HEK293 (cell line): ENCODE data around the gene OR2A14.

Experiments used
- CTCF ChIA-PET: fragments of 350-600 bp; formaldehyde crosslinking; extraction: SDS; loops from one replicate; lab custom pipeline; 2021; ENCODE audit warnings: antibody characterized with exemption; lab: Yijun Ruan, JAX
- POLR2A ChIA-PET: fragments of 300-600 bp; formaldehyde crosslinking; extraction: SDS; loops from one replicate; lab custom pipeline; 2020; ENCODE audit warnings: antibody characterized with exemption, inconsistent platforms; lab: Yijun Ruan, JAX
- H3K27ac ChIP-seq: fragments of 200-500 bp; sonication (Bioruptor generic); 2 replicates; pipeline ENCODE4 v1.5.1; 2014; ENCODE audit warnings: low read depth, low read length, control low read depth, inconsistent platforms; ENCODE audit errors: extremely low read depth
- H3K36me3 ChIP-seq, 2 experiments: fragments of 200-500 bp in 1 of 2; sonication (Bioruptor generic) in 1 of 2; 1 replicate in 1 of 2; 2 replicates in 1 of 2; pipeline ENCODE4 v1.5.1; 2014 to 2017; ENCODE audit warnings: inconsistent platforms in 2 of 2, low read length in 2 of 2; ENCODE audit not compliant: control insufficient read depth in 2 of 2, insufficient read depth in 1 of 2
- H3K4me1 ChIP-seq: fragments of 200-500 bp; sonication (Bioruptor generic); 2 replicates; pipeline ENCODE4 v1.5.1; 2014; ENCODE audit warnings: mild to moderate bottlenecking, low read length, inconsistent platforms; ENCODE audit not compliant: control insufficient read depth, insufficient read depth
- H3K4me3 ChIP-seq: 2 replicates; pipeline ENCODE4 v1.5.1; 2011; ENCODE audit warnings: low read depth, mild to moderate bottlenecking, control low read depth, low read length, moderate library complexity
- H3K9me3 ChIP-seq: fragments of 200-500 bp; sonication (Bioruptor generic); 2 replicates; pipeline ENCODE4 v1.5.1; 2014; ENCODE audit warnings: low read depth, low read length, inconsistent platforms; ENCODE audit not compliant: control insufficient read depth, insufficient read depth
- BCL11A ChIP-seq: fragments of 450-650 bp; formaldehyde crosslinking; IDR thresholded peaks from 2 replicates; pipeline ENCODE4 v1.5.1; 2016; ENCODE audit warnings: low read depth, missing biosample characterization, missing genetic modification characterization
- FEZF1 ChIP-seq: fragments of 450-650 bp; formaldehyde crosslinking; IDR thresholded peaks from 2 replicates; pipeline ENCODE4 v1.5.1; 2016; ENCODE audit warnings: missing biosample characterization, missing genetic modification characterization
- GLIS2 ChIP-seq: fragments of 450-650 bp; formaldehyde crosslinking; IDR thresholded peaks from 2 replicates; pipeline ENCODE4 v1.5.1; 2016; ENCODE audit warnings: missing biosample characterization, missing genetic modification characterization
- MZF1 ChIP-seq: fragments of 450-650 bp; formaldehyde crosslinking; IDR thresholded peaks from 2 replicates; pipeline ENCODE4 v1.5.1; 2017; ENCODE audit warnings: missing biosample characterization, missing genetic modification characterization, borderline replicate concordance
- REPIN1 ChIP-seq: fragments of 450-650 bp; formaldehyde crosslinking; IDR thresholded peaks from 2 replicates; pipeline ENCODE4 v1.5.1; 2017; ENCODE audit warnings: missing biosample characterization, missing genetic modification characterization, low read depth
- ZFP3 ChIP-seq: fragments of 450-650 bp; formaldehyde crosslinking; IDR thresholded peaks from 2 replicates; pipeline ENCODE4 v1.5.1; 2016; ENCODE audit warnings: low read depth, missing biosample characterization, missing genetic modification characterization
- ZNF146 ChIP-seq: fragments of 450-650 bp; formaldehyde crosslinking; IDR thresholded peaks from 2 replicates; pipeline ENCODE4 v1.5.1; 2016; ENCODE audit warnings: missing biosample characterization, missing genetic modification characterization
- ZNF16 ChIP-seq: fragments of 450-650 bp; formaldehyde crosslinking; IDR thresholded peaks from 2 replicates; pipeline ENCODE4 v1.5.1; 2016; ENCODE audit warnings: low read depth, missing biosample characterization, missing genetic modification characterization
- ZNF223 ChIP-seq: fragments of 450-650 bp; formaldehyde crosslinking; IDR thresholded peaks from 2 replicates; pipeline ENCODE4 v1.5.1; 2016; ENCODE audit warnings: missing biosample characterization, missing genetic modification characterization
- ZNF266 ChIP-seq: fragments of 450-650 bp; formaldehyde crosslinking; IDR thresholded peaks from 2 replicates; pipeline ENCODE4 v1.5.1; 2016; ENCODE audit warnings: missing biosample characterization, missing genetic modification characterization, low read depth
- ZNF274 ChIP-seq, 2 experiments: fragments of 200-500 bp in 1 of 2; fragments of 450-650 bp in 1 of 2; sonication (Bioruptor generic) in 1 of 2; formaldehyde crosslinking in 1 of 2; IDR thresholded peaks; 2 replicates each; pipeline versions ENCODE4 v1.5.1 to v1.6.1; 2014 to 2016; ENCODE audit warnings: borderline replicate concordance in 1 of 2, inconsistent platforms in 1 of 2, low read length in 1 of 2, missing biosample characterization in 1 of 2, missing genetic modification characterization in 1 of 2
- ZNF48 ChIP-seq: fragments of 450-650 bp; formaldehyde crosslinking; IDR thresholded peaks from 2 replicates; pipeline ENCODE4 v1.5.1; 2016; ENCODE audit warnings: missing biosample characterization, missing genetic modification characterization
- ZNF529 ChIP-seq: fragments of 450-650 bp; formaldehyde crosslinking; IDR thresholded peaks from 2 replicates; pipeline ENCODE4 v1.5.1; 2017; ENCODE audit warnings: missing genetic modification characterization, missing biosample characterization; ENCODE audit not compliant: insufficient replicate concordance
- ZNF561 ChIP-seq: fragments of 450-650 bp; IDR thresholded peaks from 2 replicates; pipeline ENCODE4 v1.5.1; 2018; ENCODE audit warnings: missing biosample characterization, missing genetic modification characterization, borderline replicate concordance
- ZNF785 ChIP-seq: fragments of 450-650 bp; formaldehyde crosslinking; IDR thresholded peaks from 2 replicates; pipeline ENCODE4 v1.5.1; 2016; ENCODE audit warnings: missing biosample characterization, missing genetic modification characterization
- TF ChIP-seq, protein P1 (sequence below): fragments of 450-650 bp; formaldehyde crosslinking; IDR thresholded peaks from 2 replicates; pipeline ENCODE4 v1.5.1; 2016; ENCODE audit warnings: missing biosample characterization, missing genetic modification characterization
- TF ChIP-seq, protein P2 (sequence below): fragments of 450-650 bp; formaldehyde crosslinking; IDR thresholded peaks from 2 replicates; pipeline ENCODE4 v1.5.1; 2017; ENCODE audit warnings: missing biosample characterization, missing genetic modification characterization
- TF ChIP-seq, protein P3 (sequence below): fragments of 450-650 bp; formaldehyde crosslinking; IDR thresholded peaks from 2 replicates; pipeline ENCODE4 v1.5.1; 2016; ENCODE audit warnings: missing biosample characterization, missing genetic modification characterization
- TF ChIP-seq, protein P4 (sequence below): fragments of 450-650 bp; formaldehyde crosslinking; IDR thresholded peaks from 2 replicates; pipeline ENCODE4 v1.5.1; 2016; ENCODE audit warnings: missing biosample characterization, missing genetic modification characterization
- TF ChIP-seq, protein P5 (sequence below): fragments of 450-650 bp; formaldehyde crosslinking; IDR thresholded peaks from 2 replicates; pipeline ENCODE4 v1.5.1; 2016; ENCODE audit warnings: missing biosample characterization, missing genetic modification characterization

Gene OR2A14

DNA sequence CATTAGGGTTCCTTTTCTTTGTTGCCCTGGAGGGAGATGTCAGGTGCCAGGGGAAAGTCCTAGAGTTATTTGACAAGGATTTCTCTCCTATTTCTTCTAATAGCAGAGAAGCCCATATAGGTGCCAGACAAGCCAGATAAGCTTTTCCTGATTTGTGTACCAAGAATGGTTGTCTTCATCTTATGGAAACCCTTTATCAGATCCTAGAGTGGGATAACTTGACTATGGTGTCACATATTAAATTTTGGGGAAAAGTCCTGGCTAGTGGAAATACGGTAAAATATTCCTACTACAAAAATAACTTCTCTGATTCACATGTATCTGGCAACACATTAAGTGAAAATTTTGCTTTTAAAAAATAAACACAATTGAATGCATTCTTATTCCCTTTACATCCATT is 35.7 kb upstream of the OR2A14 start:
- ChIA-PET POLR2A (no interaction called here), CTCF (interaction anchor here (0.7 kb wide), 1 partner anchor 22 kb away, joined by 3 read pairs; the partner anchor contains the start of gene OR2A2)
- Histone ChIP-seq H3K4me1 (no peaks in the 10 kb centered on the region), H3K27ac (no peak overlapping the region), H3K9me3 (no peaks in the 10 kb centered on the region), H3K4me3 (no peak overlapping the region), H3K36me3 (no peaks in the 10 kb centered on the region)
- no peak for TF ChIP-seq FEZF1 (tag by site-specific recombination)
- no peak for TF ChIP-seq ZNF223 (tag by site-specific recombination)
- no peak for TF ChIP-seq ZNF48
- TF ChIP-seq ZNF16 (tag by site-specific recombination) = no peak
- no peak for TF ChIP-seq ZNF561 (tag by site-specific recombination)
- TF ChIP-seq MZF1 = no peak
- TF ChIP-seq, protein P1, sequence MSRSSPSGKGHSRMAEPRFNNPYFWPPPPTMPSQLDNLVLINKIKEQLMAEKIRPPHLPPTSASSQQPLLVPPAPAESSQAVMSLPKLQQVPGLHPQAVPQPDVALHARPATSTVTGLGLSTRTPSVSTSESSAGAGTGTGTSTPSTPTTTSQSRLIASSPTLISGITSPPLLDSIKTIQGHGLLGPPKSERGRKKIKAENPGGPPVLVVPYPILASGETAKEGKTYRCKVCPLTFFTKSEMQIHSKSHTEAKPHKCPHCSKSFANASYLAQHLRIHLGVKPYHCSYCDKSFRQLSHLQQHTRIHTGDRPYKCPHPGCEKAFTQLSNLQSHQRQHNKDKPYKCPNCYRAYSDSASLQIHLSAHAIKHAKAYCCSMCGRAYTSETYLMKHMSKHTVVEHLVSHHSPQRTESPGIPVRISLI (tag by site-specific recombination) = no peak
- TF ChIP-seq ZFP3 (tag by site-specific recombination) = no peak
- no peak for TF ChIP-seq BCL11A (tag by site-specific recombination)
- no peak for TF ChIP-seq ZNF266 (tag by site-specific recombination)

DNA sequence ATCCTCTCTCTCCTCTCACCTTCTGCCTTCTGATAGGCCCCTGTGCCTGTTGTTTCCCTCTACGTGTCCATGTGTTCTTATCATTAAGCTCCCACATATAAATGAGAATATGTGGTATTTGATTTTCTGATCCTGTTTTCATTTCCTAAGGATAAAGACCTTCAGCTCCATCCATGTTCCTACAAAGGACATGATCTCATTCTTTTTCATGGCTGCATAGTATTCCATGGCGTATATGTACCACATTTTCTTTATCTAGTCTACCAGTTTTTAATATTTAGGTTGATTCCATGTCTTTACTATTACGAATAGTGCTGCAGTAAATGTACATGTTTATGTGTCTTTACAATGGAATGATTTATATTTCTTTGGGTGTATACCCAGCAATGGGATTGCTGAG is 32.3 kb upstream of the OR2A14 start:
- ChIA-PET CTCF (no interaction called here), POLR2A (no interaction called here)
- no peaks in the 10 kb centered on the region for H3K36me3 ChIP-seq

More for the DNA sequence above, 32.3 kb upstream of the OR2A14 start:
- Histone ChIP-seq H3K27ac (no peak overlapping the region), H3K4me3 (no peak overlapping the region), H3K9me3 (no peaks in the 10 kb centered on the region), H3K4me1 (no peaks in the 10 kb centered on the region)
- TF ChIP-seq, protein P2, sequence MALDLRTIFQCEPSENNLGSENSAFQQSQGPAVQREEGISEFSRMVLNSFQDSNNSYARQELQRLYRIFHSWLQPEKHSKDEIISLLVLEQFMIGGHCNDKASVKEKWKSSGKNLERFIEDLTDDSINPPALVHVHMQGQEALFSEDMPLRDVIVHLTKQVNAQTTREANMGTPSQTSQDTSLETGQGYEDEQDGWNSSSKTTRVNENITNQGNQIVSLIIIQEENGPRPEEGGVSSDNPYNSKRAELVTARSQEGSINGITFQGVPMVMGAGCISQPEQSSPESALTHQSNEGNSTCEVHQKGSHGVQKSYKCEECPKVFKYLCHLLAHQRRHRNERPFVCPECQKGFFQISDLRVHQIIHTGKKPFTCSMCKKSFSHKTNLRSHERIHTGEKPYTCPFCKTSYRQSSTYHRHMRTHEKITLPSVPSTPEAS (tag by site-specific recombination) = no peak
- TF ChIP-seq REPIN1 (no peak), ZNF274 (IDR thresholded peaks at IDR 0.05; ENCODE audit: low read length) (no peak), ZNF274 (tag by site-specific recombination; IDR thresholded peaks at IDR 0.05; ENCODE audit: borderline replicate concordance) (no peak), ZNF146 (tag by site-specific recombination) (peak; percentile 82), ZNF785 (tag by site-specific recombination) (no peak), ZNF529 (tag by site-specific recombination) (no peak), GLIS2 (tag by site-specific recombination) (no peak)
- TF ChIP-seq, protein P3, sequence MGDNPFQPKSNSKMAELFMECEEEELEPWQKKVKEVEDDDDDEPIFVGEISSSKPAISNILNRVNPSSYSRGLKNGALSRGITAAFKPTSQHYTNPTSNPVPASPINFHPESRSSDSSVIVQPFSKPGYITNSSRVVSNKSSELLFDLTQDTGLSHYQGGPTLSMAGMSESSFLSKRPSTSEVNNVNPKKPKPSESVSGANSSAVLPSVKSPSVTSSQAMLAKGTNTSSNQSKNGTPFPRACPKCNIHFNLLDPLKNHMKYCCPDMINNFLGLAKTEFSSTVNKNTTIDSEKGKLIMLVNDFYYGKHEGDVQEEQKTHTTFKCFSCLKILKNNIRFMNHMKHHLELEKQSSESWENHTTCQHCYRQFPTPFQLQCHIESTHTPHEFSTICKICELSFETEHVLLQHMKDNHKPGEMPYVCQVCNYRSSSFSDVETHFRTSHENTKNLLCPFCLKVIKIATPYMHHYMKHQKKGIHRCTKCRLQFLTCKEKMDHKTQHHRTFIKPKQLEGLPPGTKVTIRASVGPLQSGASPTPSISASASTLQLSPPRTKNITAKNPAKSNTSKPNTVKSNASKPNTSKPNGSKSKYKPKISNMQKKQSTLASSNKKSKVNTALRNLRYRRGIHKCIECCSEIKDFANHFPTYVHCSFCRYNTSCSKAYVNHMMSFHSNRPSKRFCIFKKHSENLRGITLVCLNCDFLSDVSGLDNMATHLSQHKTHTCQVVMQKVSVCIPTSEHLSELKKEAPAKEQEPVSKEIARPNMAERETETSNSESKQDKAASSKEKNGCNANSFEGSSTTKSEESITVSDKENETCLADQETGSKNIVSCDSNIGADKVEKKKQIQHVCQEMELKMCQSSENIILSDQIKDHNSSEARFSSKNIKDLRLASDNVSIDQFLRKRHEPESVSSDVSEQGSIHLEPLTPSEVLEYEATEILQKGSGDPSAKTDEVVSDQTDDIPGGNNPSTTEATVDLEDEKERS = 0 out of 2 replicates have a peak, but pooled peaks have one; percentile 59
- TF ChIP-seq, protein P4, sequence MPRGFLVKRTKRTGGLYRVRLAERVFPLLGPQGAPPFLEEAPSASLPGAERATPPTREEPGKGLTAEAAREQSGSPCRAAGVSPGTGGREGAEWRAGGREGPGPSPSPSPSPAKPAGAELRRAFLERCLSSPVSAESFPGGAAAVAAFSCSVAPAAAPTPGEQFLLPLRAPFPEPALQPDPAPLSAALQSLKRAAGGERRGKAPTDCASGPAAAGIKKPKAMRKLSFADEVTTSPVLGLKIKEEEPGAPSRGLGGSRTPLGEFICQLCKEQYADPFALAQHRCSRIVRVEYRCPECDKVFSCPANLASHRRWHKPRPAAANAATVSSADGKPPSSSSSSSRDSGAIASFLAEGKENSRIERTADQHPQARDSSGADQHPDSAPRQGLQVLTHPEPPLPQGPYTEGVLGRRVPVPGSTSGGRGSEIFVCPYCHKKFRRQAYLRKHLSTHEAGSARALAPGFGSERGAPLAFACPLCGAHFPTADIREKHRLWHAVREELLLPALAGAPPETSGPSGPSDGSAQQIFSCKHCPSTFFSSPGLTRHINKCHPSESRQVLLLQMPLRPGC (tag by site-specific recombination) = no peak
- TF ChIP-seq, protein P5, sequence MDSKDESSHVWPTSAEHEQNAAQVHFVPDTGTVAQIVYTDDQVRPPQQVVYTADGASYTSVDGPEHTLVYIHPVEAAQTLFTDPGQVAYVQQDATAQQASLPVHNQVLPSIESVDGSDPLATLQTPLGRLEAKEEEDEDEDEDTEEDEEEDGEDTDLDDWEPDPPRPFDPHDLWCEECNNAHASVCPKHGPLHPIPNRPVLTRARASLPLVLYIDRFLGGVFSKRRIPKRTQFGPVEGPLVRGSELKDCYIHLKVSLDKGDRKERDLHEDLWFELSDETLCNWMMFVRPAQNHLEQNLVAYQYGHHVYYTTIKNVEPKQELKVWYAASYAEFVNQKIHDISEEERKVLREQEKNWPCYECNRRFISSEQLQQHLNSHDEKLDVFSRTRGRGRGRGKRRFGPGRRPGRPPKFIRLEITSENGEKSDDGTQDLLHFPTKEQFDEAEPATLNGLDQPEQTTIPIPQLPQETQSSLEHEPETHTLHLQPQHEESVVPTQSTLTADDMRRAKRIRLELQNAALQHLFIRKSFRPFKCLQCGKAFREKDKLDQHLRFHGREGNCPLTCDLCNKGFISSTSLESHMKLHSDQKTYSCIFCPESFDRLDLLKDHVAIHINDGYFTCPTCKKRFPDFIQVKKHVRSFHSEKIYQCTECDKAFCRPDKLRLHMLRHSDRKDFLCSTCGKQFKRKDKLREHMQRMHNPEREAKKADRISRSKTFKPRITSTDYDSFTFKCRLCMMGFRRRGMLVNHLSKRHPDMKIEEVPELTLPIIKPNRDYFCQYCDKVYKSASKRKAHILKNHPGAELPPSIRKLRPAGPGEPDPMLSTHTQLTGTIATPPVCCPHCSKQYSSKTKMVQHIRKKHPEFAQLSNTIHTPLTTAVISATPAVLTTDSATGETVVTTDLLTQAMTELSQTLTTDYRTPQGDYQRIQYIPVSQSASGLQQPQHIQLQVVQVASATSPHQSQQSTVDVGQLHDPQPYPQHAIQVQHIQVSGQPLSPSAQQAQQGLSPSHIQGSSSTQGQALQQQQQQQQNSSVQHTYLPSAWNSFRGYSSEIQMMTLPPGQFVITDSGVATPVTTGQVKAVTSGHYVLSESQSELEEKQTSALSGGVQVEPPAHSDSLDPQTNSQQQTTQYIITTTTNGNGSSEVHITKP = no peak
